Rectal smooth muscle tissue (tissue), 1 donor: Measurements from ENCODE around the gene PALS1.
A peak's percentile ranks its signal among the peaks of the same experiment; 100 is the strongest.
"Not testable (repeated sequence)": the region's sequence is repeated elsewhere in the genome, so short reads cannot be mapped to it uniquely, and the experiment has no call there.

Experiments used
- H3K27ac ChIP-seq: one replicate; pipeline ENCODE4 v1.7.0; 2013; ENCODE audit warnings: low read depth, low read length, inconsistent platforms
- H3K27me3 ChIP-seq: one replicate; pipeline ENCODE4 v1.7.0; 2013; ENCODE audit warnings: low read length; ENCODE audit not compliant: control insufficient read depth, insufficient read depth
- H3K36me3 ChIP-seq: one replicate; pipeline ENCODE4 v1.7.0; 2013; ENCODE audit warnings: low read length; ENCODE audit not compliant: control insufficient read depth, insufficient read depth
- H3K4me1 ChIP-seq: one replicate; pipeline ENCODE4 v1.7.0; 2013; ENCODE audit warnings: low read length; ENCODE audit not compliant: control insufficient read depth, insufficient read depth
- H3K4me3 ChIP-seq: one replicate; pipeline ENCODE4 v1.7.0; 2013; ENCODE audit warnings: low read length
- H3K9ac ChIP-seq: one replicate; pipeline ENCODE4 v1.7.0; 2013; ENCODE audit warnings: low read length

The PALS1 gene

GRCh38 chr14:67265131-67265530, 23.9 kb downstream of the PALS1 start:
- H3K27me3 ChIP-seq = no peaks in the 10 kb centered on the region
- H3K27ac ChIP-seq = no peak overlapping the region
- no peak overlapping the region for H3K4me3 ChIP-seq
- no peaks in the 10 kb centered on the region for H3K36me3 ChIP-seq
- H3K4me1 ChIP-seq = peaks cover 19% of the 10 kb centered on the region
- H3K9ac ChIP-seq = no peak overlapping the region

DNA sequence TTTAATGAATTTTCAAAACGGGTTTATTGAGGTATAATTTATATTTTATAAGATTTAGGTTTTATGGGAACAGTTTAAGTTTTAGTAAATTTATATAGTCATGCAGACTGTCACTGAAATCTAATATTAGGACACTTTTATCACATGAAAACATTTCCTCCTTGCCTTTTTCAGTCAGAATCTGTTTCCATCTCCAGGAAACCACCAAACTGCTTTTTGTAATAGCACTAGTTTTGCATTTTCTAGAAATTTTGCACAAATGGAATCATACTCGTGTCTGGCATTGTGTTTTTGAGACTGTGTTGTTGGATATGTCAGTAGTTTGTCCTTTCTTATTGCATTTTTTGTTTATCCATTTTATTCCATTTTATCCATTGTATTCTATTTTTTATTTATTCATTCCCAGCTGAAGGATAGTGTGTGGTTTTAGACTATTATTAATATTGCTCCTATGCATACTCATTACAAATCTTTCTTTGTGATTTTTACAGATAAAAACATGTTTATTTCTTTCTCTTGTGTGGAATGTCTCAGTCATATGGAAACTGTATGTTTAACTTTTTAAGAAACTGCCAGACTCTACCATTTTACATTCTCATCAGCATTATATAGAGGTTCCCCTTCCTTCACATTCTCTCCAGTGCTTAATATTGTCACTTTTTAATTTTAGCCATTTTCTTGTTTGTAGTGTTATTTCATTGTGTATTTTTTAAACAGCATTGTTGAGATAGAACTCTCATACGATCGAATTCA, 26.5 kb downstream of the PALS1 start:
- Histone ChIP-seq H3K36me3 (no peaks in the 10 kb centered on the region), H3K27me3 (no peaks in the 10 kb centered on the region), H3K27ac (no peak overlapping the region), H3K4me3 (peak overlapping the region; percentile 55), H3K4me1 (peaks cover 28% of the 10 kb centered on the region), H3K9ac (no peak overlapping the region)

DNA sequence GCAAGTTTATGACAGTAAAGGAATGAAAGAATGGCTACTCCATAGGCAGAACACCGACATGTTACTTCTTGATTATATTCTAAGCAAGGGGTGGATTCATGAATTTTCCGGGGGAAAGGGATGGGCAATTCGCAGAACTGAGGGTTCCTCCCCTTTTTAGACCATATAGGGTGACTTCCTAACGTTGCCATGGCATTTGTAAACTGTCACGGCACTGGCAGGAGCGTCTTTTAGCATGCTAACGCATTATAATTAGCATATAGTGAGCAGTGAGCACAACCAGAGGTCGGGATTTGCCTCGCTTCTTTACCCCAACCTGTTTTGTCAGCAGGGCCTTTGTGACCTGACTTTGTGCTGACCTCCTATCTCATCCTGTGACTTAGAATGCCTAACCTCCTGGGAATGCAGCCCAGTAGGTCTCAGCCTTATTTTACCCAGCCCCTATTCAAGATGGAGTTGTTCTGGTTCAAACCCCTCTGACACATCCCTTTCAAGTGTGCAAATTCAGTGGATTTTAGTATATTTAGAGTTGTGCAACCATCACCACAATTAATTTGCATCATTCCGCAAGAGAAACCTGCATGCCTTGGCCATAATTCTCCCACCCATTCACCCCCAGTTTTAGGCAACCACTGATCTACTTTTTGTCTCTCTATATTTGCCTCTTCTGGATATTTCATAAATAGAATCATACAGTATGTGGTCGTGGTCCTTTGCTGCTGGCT, 27.4 kb downstream of the PALS1 start:
- Histone ChIP-seq H3K27me3 (no peaks in the 10 kb centered on the region), H3K36me3 (no peaks in the 10 kb centered on the region), H3K4me3 (peak overlapping the region; percentile 55), H3K9ac (no peak overlapping the region), H3K4me1 (peaks cover 28% of the 10 kb centered on the region), H3K27ac (peak overlapping the region; percentile 51)

DNA sequence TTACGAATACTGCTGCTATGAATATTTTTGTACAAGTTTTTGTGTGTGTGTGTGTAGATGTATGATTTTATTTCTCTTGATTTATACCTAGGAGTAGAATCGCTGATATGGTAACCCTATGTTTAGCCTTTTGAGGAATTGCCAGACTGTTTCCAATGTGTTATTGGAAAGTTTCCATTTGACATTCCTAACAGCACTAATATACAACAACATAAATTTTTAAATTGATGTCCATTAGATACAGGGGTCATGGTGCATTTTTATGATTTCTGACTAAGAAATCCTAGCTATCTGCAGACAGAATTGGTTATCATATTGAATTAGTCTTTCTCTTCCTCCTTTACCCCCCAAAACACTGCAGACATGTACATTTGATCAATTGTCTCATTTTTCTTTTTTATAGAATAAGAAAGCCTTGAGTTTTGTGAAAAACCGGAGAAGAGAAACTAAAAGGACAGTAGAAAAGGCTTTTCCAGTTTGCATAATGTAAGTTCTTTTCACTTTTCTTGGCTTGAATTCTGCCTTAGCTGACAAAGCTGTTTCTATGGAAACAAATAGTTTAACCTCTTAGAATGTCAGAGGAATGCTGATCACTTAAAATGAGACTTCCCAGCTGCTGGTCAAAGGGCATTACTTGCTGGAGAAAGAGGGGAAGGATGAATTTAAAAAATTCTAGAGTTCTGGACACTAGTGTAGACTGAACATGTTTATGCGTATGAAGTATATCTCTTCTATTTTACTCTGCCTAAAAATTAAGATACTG, 28.2 kb downstream of the PALS1 start:
- H3K36me3 ChIP-seq = no peaks in the 10 kb centered on the region
- H3K27ac ChIP-seq = peak overlapping the region; percentile 63
- H3K9ac ChIP-seq = no peak overlapping the region
- H3K27me3 ChIP-seq = no peaks in the 10 kb centered on the region
- peaks cover 28% of the 10 kb centered on the region for H3K4me1 ChIP-seq
- H3K4me3 ChIP-seq = peak overlapping the region; percentile 26

DNA sequence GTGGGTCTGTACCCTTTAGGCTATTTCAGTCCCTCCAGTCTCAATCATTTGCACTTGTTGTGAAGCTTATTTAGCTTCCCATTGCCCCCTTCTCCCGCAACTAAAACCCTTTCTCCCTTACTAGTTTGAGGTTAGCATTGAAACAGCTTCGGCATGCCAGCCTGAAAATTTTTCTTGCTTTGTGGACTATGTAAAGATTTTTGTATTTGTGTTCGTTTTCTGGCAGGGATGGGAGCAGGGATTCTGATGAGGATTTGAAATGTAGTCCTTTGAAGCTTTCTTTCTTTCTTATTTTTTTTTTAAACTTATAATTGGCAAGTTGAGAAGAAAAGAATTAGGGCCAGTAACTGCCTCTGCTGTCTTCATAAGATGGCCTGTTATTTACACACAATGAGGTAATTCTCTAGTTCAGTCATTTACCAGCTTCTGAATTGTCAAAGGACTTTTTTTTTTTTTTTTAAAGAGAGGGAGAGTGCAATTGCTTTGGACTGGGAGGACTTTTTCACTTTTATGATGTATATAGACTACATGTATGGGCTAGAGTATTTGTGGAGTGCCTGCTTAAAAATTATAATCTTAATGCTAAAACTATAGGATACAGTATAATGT, 29.0 kb downstream of the PALS1 start:
- H3K36me3 ChIP-seq = no peaks in the 10 kb centered on the region
- H3K4me3 ChIP-seq = no peak overlapping the region
- H3K27ac ChIP-seq = peak overlapping the region; percentile 60
- no peak overlapping the region for H3K9ac ChIP-seq
- peaks cover 28% of the 10 kb centered on the region for H3K4me1 ChIP-seq
- H3K27me3 ChIP-seq = no peaks in the 10 kb centered on the region

DNA sequence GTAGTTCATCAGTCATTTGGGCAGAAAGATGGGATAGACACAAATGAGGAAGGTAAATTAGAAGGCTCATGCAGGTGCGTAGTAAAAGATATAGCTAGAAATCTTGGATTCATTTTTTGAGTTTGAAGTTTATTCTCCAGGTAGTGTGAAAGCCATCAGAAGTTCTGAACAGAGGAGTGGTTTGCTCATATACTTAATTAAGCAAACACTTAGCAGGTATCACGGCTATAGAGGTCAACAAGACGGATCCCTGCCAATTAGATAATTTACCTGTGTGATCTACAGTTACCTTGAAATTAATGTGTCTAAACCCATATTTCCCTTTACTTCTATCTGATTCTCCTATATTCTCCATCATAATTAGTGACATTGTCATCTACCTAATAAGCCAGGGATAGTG, 29.7 kb downstream of the PALS1 start:
- Histone ChIP-seq H3K9ac (no peak overlapping the region), H3K27me3 (no peaks in the 10 kb centered on the region), H3K4me3 (no peak overlapping the region), H3K4me1 (peaks cover 28% of the 10 kb centered on the region), H3K36me3 (no peaks in the 10 kb centered on the region), H3K27ac (peak overlapping the region; percentile 39)

- H3K36me3 ChIP-seq, H3K9ac ChIP-seq, H3K4me3 ChIP-seq, H3K27ac ChIP-seq, H3K27me3 ChIP-seq: not testable (repeated sequence)
- peaks cover 24% of the 10 kb centered on the region for H3K4me1 ChIP-seq
These were observed 32.0 kb downstream of the PALS1 start for GRCh38 chr14:67273281-67273680.

DNA sequence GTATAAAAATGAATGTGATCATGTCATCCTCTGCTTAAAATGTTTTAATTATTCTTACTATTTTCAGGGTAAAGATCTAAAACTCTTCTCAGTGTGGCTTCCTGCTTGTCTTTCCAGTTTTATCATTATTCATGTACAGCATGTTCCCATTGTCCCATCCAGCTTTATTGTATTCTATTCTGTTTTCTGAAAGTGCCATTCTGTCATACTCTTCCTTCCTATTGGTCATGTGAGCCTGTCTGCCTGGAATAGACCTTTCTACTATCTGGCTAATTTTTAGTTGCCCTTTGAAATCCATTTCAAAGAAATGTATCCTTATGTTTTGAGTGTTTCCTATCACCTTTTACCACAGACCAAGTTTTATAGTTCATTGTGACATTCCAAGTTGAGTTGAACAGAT, 34.9 kb downstream of the PALS1 start:
- no peak overlapping the region for H3K9ac ChIP-seq
- H3K27me3 ChIP-seq = no peaks in the 10 kb centered on the region
- H3K36me3 ChIP-seq = no peaks in the 10 kb centered on the region
- no peak overlapping the region for H3K4me3 ChIP-seq
- H3K27ac ChIP-seq = no peak overlapping the region
- peaks cover 3% of the 10 kb centered on the region for H3K4me1 ChIP-seq

GRCh38 chr14:67280506-67280905, 39.3 kb downstream of the PALS1 start:
- H3K27me3 ChIP-seq = no peaks in the 10 kb centered on the region
- H3K4me3 ChIP-seq = no peak overlapping the region
- H3K4me1 ChIP-seq = no peaks in the 10 kb centered on the region
- H3K27ac ChIP-seq = no peak overlapping the region
- no peak overlapping the region for H3K9ac ChIP-seq
- H3K36me3 ChIP-seq = no peaks in the 10 kb centered on the region

- Histone ChIP-seq H3K36me3 (no peaks in the 10 kb centered on the region), H3K9ac (no peak overlapping the region), H3K4me1 (no peaks in the 10 kb centered on the region), H3K27me3 (no peaks in the 10 kb centered on the region), H3K4me3 (no peak overlapping the region), H3K27ac (no peak overlapping the region)
These were observed 44.7 kb downstream of the PALS1 start for GRCh38 chr14:67285876-67286452.
